ENCODE data around the gene IL26. TPM values are rescaled to one million over a fixed set of nuclear protein-coding genes. Genes with fewer than 3 reads are reported as not detected.

Gene IL26
- total RNA-seq, 1 donor from 2014 or later: not detected

GRCh38 chr12:68169213-68169889 is 56.3 kb downstream of the IL26 start:
- intact Hi-C loops (cut with DNase I): no loop called here
- H3K27me3 ChIP-seq (ENCODE audit: low read depth): no peaks in the 10 kb centered on the region
- no peaks in the 10 kb centered on the region for H3K4me1 ChIP-seq
- H3K4me3 ChIP-seq: no peak overlapping the region
- no peaks in the 10 kb centered on the region for H3K9me3 ChIP-seq
- TF ChIP-seq CTCF (IDR thresholded peaks at IDR 0.05): no peak
- no peaks in the 10 kb centered on the region for H3K36me3 ChIP-seq
- no peak for ATAC-seq
- no peak overlapping the region for H3K27ac ChIP-seq
- no peak for DNase-seq

GRCh38 chr12:68166317-68166831 is 59.2 kb downstream of the IL26 start:
- intact Hi-C loops (cut with DNase I): no loop called here
- no peak for ATAC-seq
- H3K27ac ChIP-seq: no peak overlapping the region

DNA sequence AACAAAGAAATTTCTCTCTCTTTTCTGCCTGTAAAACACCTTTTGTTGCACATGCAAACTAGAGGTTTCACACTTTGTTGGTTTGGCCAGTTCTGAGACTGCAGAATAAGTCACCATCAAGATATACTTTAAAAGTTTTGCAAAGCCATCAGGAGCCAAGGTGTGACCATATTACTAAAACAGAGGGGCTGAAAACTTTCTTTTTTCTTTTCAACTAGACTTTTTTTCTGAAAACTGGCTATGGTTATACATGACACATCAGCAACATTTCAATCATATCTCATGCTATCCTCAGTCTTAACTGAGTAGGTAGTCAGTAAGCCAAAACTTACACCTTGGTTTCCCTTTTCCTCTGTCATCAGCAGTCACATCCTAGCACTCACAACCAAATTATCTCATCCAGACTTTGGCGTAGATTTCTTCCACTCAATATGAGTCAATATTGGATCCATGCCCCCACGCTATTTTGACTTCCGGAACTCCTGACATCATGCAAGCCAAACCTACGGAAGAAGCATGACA is 62.0 kb downstream of the IL26 start:
- TF ChIP-seq CTCF (IDR thresholded peaks at IDR 0.05): no peak
- Histone ChIP-seq H3K36me3 (no peaks in the 10 kb centered on the region), H3K27me3 (ENCODE audit: low read depth) (no peaks in the 10 kb centered on the region), H3K4me3 (no peak overlapping the region), H3K4me1 (no peaks in the 10 kb centered on the region), H3K9me3 (no peaks in the 10 kb centered on the region), H3K27ac (no peak overlapping the region)
- ATAC-seq (no peak), DNase-seq (no peak)
- intact Hi-C loops (cut with DNase I): no loop called here

More at GRCh38 chr12:68166317-68166831, 59.2 kb downstream of the IL26 start:
- TF ChIP-seq CTCF (IDR thresholded peaks at IDR 0.05): no peak
- no peaks in the 10 kb centered on the region for H3K4me1 ChIP-seq
- no peaks in the 10 kb centered on the region for H3K9me3 ChIP-seq
- H3K36me3 ChIP-seq: no peaks in the 10 kb centered on the region
- no peaks in the 10 kb centered on the region for H3K27me3 ChIP-seq (ENCODE audit: low read depth)
- DNase-seq: no peak
- no peak overlapping the region for H3K4me3 ChIP-seq

GRCh38 chr12:68162374-68162773 is 63.2 kb downstream of the IL26 start:
- no peaks in the 10 kb centered on the region for H3K27me3 ChIP-seq (ENCODE audit: low read depth)
- DNase-seq: no peak
- no peak for ATAC-seq
- no peaks in the 10 kb centered on the region for H3K36me3 ChIP-seq
- no peak overlapping the region for H3K27ac ChIP-seq
- intact Hi-C loops (cut with DNase I): no loop called here
- no peaks in the 10 kb centered on the region for H3K4me1 ChIP-seq
- H3K4me3 ChIP-seq: no peak overlapping the region
- TF ChIP-seq CTCF (IDR thresholded peaks at IDR 0.05): no peak
- no peaks in the 10 kb centered on the region for H3K9me3 ChIP-seq

- DNase-seq: no peak
- H3K27ac ChIP-seq: no peak within 1 kb of the TSS
- H3K4me1 ChIP-seq: no peaks in the 10 kb centered on the region
- ATAC-seq: peak in 1 of 2 donors; percentile 58
- H3K27me3 ChIP-seq (ENCODE audit: low read depth): no peaks in the 10 kb centered on the region
- TF ChIP-seq CTCF (IDR thresholded peaks at IDR 0.05): no peak
- no peaks in the 10 kb centered on the region for H3K36me3 ChIP-seq
- H3K4me3 ChIP-seq: no peak within 1 kb of the TSS
- intact Hi-C loops (cut with DNase I): no loop called here
- H3K9me3 ChIP-seq: no peaks in the 10 kb centered on the region
Observed at GRCh38 chr12:68159681-68160304, 65.8 kb downstream of the IL26 start, which contains the start of gene IFNG. IFNG (minus strand) TSS chr12:68159740; CDS start chr12:68159615, 125 bp downstream.

Measured in lower lobe of right lung (tissue), 2 donors.